Neural crest cell (in vitro differentiated cells): ENCODE results near the gene UBE2Z. TPM values are rescaled to one million over a fixed set of nuclear protein-coding genes. Genes with fewer than 3 reads are reported as not detected.
"Not testable (repeated sequence)": the region's sequence is repeated elsewhere in the genome, so short reads cannot be mapped to it uniquely, and the experiment has no call there.

Experiments
- DNase-seq: peaks from one replicate; pipeline ENCODE4 v3.0.0; 2021; ENCODE audit warnings: low read depth, mixed read lengths, low spot score
- H3K27ac Mint-ChIP-seq: one replicate; pipeline ENCODE4 v1.8.0; 2021; ENCODE audit warnings: mild to moderate bottlenecking, mixed read lengths; ENCODE audit not compliant: unreplicated experiment
- H3K27me3 Mint-ChIP-seq: 2 replicates; pipeline ENCODE4 v1.8.0; 2021; ENCODE audit warnings: low read depth, mild to moderate bottlenecking, mixed read lengths
- H3K36me3 Mint-ChIP-seq: 2 replicates; pipeline ENCODE4 v1.8.0; 2021; ENCODE audit warnings: low read depth, mild to moderate bottlenecking, mixed read lengths
- H3K4me1 Mint-ChIP-seq: 2 replicates; pipeline ENCODE4 v1.8.0; 2021; ENCODE audit warnings: mixed read lengths
- H3K4me3 Mint-ChIP-seq: one replicate; pipeline ENCODE4 v1.8.0; 2021; ENCODE audit warnings: mild to moderate bottlenecking, mixed read lengths
- H3K9me3 Mint-ChIP-seq: 2 replicates; pipeline ENCODE4 v1.8.0; 2021; ENCODE audit warnings: mixed read lengths
- total RNA-seq: library from RNA; stranded (reverse); gene quantifications from 2 replicates; pipeline ENCODE4 v1.2.1, GENCODE V29; 2021
- TF ChIP-seq, protein P1 (sequence below): fragments of 200-600 bp; sonication (generic); conservative IDR thresholded peaks from 2 replicates; pipeline ENCODE4 v1.5.0; 2021; ENCODE audit warnings: antibody characterized with exemption, mild to moderate bottlenecking

Gene UBE2Z
- total RNA-seq, 1 donor from 2014 or later: 56.8 TPM

DNA sequence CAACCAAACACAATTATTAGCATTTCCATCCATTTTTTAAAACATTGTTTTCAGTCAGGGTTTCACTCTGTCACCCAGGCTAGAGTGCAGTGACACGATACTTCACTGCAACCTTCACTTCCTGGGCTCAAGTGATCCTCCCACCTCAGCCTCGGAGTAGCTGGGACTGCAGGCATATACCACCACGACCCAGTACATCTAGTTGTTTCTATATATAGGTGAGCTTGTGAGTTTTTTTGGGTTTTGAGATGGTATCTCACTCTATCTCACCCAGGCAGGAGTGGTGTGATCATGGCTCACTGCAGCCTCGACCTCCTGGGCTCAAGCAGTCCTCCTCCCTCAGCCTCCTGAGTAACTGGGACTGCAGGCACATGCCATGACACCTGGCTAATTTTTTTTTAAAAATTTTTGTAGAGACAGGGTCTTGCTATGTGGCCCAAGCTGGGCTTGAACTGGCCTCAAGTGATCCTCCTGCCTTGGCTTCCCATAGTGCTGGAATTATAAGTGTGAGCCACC lies 37.1 kb upstream of the UBE2Z start:
- Mint-ChIP-seq H3K4me1 (peaks cover 22% of the 10 kb centered on the region), H3K27ac (no peak overlapping the region), H3K27me3 (peaks cover 2% of the 10 kb centered on the region), H3K9me3 (no peaks in the 10 kb centered on the region), H3K4me3 (no peak overlapping the region), H3K36me3 (peaks cover 2% of the 10 kb centered on the region)
- TF ChIP-seq, protein P1, sequence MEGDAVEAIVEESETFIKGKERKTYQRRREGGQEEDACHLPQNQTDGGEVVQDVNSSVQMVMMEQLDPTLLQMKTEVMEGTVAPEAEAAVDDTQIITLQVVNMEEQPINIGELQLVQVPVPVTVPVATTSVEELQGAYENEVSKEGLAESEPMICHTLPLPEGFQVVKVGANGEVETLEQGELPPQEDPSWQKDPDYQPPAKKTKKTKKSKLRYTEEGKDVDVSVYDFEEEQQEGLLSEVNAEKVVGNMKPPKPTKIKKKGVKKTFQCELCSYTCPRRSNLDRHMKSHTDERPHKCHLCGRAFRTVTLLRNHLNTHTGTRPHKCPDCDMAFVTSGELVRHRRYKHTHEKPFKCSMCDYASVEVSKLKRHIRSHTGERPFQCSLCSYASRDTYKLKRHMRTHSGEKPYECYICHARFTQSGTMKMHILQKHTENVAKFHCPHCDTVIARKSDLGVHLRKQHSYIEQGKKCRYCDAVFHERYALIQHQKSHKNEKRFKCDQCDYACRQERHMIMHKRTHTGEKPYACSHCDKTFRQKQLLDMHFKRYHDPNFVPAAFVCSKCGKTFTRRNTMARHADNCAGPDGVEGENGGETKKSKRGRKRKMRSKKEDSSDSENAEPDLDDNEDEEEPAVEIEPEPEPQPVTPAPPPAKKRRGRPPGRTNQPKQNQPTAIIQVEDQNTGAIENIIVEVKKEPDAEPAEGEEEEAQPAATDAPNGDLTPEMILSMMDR: no peak
- DNase-seq: no peak

GRCh38 chr17:48871551-48872351 lies 36.5 kb upstream of the UBE2Z start:
- no peaks in the 10 kb centered on the region for H3K9me3 Mint-ChIP-seq
- TF ChIP-seq, protein P1: no peak

DNA sequence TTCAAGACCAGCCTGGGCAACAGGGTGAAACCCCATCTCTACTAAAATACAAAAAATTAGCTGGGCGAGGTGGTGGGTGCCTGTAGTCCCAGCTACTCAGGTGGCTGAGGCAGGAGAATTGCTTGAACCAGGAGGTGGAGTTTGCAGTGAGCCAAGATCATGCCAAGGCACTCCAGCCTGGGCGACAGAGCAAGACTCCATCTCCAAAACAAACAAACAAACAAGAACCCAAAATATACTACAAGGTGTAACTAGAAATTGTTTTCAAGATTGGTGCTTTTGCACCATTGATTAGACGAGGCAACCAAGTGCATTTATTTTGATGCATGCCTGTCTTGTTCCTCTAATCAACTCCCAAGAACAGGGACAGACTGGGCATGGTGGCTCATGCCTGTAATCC lies 35.8 kb upstream of the UBE2Z start:
- not testable (repeated sequence) for DNase-seq, H3K36me3 Mint-ChIP-seq, H3K4me3 Mint-ChIP-seq, H3K27me3 Mint-ChIP-seq, H3K27ac Mint-ChIP-seq, H3K9me3 Mint-ChIP-seq
- H3K4me1 Mint-ChIP-seq: peaks cover 22% of the 10 kb centered on the region

More at GRCh38 chr17:48871551-48872351, 36.5 kb upstream of the UBE2Z start:
- Mint-ChIP-seq H3K27ac (no peak overlapping the region), H3K36me3 (no peaks in the 10 kb centered on the region), H3K27me3 (peaks cover 2% of the 10 kb centered on the region), H3K4me3 (no peak overlapping the region), H3K4me1 (peaks cover 22% of the 10 kb centered on the region)
- no peak for DNase-seq

GRCh38 chr17:48873209-48873608 lies 35.0 kb upstream of the UBE2Z start:
- Mint-ChIP-seq H3K27ac (no peak overlapping the region), H3K9me3 (no peaks in the 10 kb centered on the region), H3K36me3 (no peaks in the 10 kb centered on the region), H3K4me3 (no peak overlapping the region), H3K4me1 (peaks cover 22% of the 10 kb centered on the region), H3K27me3 (peaks cover 6% of the 10 kb centered on the region)
- no peak for DNase-seq
- TF ChIP-seq, protein P1: no peak

DNA sequence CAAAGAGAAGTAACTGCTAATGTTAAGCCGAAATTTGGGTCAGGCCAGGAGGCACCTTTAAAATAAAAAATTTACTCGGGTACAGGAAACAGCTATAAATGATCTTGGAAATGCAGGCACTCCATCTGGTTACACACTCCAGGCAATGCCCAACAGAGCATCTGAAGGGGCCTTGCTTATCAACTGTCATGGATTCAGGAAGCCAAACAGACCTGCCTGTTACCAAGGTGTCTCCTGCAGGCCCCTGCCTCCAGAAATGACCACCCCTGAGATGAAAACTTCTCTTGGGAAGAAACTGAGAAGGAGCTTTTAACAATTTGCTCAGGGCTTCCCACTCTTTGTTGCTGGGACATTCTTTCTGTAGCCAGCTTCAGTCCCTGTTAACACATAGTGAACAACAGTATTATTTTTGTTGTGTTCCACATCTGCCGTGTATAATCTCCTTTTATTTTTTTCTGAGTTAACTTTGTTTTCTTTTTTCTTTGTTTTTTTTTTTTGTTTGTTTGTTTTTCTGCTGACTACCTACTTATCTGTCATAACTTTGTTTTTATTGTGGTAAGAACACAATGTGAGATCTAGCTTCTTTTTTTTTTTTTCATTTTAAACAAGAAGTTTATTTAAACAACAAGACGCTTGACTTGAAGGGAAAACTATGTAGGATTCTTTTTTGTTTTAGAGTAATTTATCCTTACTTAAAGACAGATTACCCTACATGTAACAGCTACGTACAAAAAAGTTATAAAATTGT lies 34.3 kb upstream of the UBE2Z start:
- Mint-ChIP-seq H3K27me3 (peaks cover 6% of the 10 kb centered on the region), H3K4me1 (peaks cover 22% of the 10 kb centered on the region), H3K9me3 (no peaks in the 10 kb centered on the region), H3K4me3 (no peak overlapping the region), H3K27ac (no peak overlapping the region), H3K36me3 (no peaks in the 10 kb centered on the region)
- no peak for DNase-seq
- TF ChIP-seq, protein P1: no peak
